ENCODE measurements around the gene NHSL1.

The NHSL1 gene

DNA sequence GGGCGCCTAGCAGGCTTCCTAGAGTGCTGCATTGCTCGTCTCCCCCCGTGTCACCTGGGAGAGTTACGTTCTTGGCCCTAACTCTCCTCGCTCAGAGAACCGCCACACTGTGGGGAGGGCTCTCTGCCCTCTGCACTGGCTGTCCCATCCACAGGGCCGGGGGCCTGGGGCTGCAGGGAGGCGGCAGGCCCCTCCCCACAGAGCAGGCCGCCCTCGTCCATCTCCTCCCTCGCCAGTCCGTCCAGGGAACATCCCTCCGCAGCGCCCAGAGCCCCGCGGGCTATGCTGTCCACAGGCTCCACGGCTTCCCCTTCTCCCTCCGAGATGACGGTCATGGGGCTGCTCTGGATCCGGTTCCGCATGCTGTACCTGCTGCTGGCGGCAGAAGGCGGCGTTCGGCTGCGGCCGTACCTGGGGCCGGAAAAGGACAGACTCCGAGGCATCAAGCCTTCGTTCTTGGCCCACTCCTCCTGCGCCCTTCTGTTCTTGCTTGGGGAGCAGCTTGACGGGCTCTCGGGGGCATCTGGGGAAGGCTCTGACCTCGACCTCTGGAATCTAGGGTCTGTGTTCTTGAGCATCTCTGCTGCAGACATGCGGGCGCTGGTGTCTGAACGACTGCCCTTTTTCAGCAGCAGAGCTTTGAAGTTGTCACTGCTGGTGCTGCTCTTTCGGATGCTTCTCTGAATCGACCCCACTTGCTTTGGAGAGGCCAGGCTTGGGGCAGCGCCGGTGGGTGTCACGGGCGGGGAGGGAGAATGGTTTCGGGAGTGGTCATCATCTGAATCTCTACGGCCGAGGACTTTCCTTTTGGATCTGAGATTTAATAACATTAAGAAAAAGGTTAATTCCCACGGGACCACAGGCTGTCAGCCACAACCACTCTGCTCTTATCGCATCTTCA, 75.0 kb downstream of the NHSL1 start:
- no peak for DNase-seq

DNA sequence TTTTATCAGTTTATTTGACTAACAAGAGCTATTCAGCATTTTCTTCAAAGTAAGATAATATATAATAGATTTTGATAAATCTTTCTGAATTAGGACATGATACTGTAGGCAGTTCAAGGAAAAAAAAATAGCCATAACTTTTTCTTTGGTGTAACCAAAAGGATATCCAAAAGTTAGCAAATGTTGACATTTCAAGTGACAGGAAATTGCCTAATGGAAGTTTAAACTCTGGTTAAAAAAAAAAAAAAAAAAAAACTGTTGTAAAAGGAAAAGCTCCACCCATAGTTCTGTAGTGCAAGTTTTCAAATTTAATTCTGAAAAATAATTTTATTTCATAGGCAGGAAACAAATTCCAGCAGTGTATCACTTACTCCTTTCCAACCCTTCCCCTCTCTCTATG, 76.4 kb downstream of the NHSL1 start:
- DNase-seq, result no peak

DNA sequence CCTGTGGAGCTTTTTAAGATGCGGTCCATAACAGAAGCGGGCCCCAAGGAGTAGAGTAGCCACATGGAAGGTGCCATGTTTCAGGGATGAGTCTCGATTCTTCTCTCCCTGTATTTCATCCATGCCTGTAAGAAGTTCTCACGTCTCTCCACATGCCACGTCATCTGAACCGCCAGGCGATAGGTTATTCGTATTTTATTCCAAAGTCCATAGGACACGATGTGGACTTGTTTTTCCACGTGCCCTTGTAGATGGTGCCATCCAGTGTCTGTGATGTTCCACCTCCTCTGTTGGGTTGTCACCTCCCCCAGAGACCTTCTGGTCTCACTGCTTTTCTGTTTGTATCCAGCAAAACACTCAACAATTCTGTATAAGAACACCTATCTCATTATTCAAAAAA, 77.7 kb downstream of the NHSL1 start:
- DNase-seq, result no peak

DNA sequence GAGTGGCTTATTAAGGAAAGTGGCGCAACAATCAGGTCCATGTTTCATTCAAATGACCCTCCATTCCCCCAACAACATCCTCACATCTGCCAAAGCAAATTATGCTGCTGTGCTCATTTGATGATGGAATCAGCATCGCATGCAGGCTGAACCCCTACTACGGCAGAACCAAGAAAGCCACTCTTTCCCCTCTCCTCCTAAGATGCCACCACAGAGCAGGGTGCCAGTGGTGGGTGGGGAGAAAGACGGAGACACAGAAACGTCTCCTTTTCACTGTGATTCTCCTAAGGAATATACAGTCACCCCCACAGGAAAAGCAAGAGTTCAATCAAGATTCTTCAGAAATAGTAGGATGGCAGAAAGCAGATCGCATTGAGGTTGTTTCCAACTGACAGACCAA, 78.2 kb downstream of the NHSL1 start:
- no peak for DNase-seq

DNA sequence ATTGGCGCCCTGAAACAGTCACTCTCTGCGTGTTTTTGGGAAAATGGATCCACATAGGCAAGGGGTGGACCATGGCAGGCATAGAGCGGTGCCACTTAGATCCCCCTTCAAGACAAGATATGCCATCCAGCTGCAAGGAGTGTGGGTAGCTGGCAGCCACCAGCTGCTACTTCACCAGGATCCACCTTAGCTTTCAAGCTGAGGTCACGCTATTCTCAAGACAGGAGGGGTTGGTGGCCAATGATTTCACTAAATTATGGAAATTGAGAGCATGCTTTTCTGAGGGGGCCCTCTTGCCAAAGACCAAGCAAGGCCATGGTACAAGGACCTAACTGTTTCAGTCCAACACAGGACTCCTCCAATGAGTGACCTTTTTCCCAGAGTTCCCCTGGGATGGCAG, 78.9 kb downstream of the NHSL1 start:
- no peak for DNase-seq

DNA sequence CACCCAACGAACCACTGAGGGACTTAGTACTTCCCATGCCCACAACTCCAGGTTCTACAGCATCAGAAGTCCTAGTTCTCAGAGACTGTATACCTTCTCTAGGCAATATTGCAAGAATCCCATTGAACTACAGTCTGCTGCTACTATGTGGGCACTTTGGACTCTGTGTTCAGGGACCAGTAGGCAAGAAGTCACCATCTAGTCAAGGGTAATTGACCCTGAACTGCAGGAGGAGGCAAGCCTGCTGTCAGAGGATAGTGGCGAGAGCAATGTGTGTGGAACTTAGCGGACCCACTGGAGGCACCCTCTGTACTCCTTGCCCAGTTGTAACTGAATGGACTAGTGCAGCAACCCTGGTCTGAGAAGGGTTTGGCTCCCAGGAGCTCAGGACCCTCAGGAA, 79.5 kb downstream of the NHSL1 start:
- DNase-seq, result no peak

DNA sequence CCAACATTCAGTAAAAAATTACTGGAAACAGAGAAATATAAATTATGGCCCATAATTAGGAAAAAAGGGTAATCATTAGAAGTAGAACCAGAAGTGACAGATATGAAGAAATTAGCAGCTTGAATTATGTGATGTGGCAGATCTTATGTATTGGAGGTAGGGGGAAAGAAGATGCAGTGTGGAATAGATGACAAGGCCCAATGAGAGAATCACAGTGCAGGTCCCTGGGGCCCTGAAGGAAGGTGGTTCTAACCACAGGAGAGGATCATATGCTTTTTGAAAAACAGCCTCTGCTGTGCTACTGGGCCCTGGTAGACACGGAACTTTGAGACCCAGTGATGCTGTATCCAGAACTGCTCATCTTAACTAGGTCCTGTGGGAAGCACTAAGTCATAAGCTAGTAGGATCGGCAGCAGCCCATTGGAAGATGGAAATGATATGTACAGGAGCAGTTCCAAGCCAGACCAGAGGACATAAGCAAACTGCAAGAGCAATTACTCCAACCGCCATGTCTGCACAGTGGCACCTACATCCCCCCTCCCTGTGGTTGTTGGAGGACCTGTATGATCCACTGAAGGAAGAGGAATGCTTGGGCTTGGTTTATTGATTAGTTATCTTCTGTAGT, 81.1 kb downstream of the NHSL1 start:
- no peak for DNase-seq

DNA sequence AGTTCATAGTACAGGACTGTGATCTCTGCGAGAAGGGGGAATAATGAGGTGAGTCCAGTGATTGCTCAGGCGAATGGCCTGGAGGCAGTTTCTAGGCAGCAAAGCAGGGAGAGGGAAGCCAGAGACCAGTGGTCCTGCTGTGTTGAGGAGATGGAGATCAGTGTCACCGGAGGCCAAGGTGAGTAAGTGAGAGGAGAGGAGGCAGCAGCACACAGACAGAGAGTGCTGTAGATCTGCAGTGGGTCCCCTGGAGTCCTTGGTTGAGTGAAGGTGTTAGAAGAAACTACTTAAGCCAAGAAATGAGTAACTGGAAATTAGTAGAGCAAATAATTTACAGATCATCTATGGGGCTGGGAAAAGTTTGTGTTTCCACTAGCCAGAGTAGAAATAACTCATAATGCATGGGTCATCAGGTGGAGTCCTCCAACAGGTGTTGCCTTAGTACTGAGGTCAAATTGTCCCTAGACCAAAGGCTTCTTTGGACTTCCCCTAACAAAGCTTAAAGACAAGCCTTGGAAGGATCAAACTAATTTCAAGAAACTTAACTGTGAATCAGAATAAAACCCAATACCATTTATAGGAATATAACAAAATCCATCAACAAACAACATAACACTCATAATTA, 81.7 kb downstream of the NHSL1 start:
- DNase-seq, result no peak

DNA sequence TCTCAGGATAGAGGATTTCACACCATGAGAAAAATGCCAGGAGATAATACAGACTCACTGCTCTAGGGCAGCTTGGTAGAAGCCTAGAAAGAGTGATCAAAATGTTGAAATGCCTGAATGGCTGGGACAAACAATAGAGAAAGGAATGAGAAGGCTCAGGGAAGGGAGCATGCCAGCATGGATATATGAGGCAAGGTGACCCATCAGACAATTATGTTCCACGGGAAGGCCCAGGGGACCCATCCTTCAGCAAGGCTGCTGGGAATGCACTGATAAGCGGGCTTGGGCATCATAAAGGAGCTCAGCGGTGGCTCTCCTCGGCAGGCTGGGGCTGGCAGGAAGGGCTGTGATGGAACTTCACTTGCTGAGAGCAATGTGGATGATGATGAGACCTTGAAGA, 83.1 kb downstream of the NHSL1 start:
- no peak for DNase-seq

DNA sequence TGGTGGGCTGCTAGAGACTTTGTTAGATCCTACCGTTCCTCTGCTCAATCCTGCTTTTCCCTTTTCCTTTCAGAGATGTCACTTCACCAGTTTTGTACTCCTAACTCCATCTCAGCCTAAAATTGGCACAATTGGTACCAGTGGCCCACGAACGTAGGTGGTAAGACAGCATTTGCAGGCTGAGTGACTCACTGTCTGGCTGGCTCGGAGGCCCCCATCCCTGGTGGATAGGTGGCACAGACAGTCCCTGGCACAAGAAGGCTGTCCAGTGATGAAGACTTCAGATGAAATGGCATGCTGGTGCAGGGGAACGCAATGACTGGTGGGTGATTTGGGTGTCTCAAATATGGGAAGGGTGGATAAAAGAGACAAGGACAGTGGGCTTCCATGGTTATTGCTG, 84.2 kb downstream of the NHSL1 start:
- no peak for DNase-seq

DNA sequence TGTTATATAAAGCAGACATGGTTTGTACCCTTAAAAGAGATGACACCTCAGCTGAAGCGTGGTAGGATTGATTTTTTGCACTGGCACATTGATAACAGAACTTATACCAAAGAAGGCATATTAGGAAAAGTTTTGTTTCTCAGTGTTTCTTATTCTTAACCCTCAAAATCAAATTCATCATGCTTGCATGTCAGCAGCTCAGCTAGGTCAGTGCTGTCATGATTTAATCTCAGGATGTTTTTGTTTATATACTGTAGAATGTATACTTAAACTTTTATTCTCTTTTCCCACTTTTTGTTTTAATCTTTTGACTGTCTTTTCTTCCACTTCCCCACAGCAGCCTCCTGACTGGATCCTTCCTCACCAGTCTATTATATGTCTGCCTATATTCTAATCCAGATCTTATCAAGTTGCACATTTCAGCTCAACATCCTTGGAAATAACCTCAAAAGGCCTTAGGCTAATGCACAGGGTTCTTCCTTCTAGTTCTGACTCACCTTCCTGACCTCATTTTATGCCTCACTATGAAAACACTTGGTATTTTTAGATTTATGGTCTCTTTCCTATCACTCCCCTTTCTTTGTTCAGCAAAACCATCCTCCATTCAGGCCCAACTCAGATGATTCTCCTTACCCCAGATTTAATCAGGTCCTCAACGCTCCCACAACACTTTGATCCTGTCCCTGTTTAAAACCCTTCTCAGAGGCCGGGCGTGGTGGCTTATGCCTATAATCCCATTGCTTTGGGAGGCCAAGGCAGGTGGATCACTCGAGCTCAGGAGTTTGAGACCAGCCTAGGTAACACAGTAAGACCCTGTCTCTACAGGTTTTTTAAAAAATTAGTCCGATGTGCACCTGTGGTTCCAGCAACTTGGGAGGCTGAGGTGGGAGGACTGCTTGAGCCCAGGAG, 88.1 kb downstream of the NHSL1 start:
- DNase-seq, result no peak

DNA sequence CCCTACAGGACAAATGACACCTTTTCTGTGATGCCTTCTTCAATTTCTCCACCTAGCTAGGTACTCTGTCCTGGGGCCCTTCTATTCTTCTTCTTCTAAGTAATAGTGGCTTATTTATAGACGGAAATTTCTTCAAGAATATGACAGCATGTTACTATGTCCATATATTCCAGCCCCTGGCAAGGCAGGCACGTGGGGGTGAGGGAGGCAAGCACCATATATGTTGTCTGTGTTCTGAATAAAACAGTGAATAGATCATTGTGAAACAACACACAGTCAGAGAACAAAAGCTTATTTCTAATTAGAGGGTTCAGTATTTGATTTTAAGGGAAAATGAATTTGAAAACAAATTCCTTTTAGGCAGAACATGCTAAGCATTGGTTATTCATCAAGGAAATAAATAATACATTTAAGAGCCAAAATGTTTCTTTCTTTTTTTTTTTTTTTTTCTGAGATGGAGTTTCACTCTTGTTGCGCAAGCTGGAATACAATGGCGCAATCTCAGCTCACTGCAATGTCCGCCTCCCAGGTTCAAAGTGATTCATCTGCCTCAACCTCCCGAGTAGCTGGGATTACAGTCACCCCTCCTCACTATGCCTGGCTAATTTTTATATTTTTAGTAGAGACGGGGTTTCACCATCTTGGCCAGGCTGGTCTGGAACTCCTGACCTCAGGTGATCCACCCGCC, 89.1 kb downstream of the NHSL1 start:
- DNase-seq, result no peak

DNA sequence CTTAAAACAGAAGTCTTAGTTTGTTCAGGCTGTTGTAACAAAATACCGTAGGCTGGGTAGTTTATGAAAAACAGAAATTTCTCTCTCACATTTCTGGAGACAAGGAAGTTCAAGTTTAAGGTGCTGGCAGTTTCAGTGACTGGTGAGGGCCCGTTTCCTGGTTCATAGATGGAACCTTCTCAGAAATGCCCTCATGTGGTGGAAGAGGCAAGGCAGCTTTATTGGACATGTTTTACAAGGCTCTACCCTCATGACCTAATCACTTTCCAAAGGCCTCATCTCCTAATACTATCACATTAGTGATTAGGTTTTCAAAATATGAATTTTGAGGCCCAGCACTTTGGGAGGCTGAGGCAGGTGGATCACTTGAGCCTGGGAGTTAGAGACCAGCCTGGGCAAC, 92.9 kb downstream of the NHSL1 start:
- DNase-seq, result no peak

DNA sequence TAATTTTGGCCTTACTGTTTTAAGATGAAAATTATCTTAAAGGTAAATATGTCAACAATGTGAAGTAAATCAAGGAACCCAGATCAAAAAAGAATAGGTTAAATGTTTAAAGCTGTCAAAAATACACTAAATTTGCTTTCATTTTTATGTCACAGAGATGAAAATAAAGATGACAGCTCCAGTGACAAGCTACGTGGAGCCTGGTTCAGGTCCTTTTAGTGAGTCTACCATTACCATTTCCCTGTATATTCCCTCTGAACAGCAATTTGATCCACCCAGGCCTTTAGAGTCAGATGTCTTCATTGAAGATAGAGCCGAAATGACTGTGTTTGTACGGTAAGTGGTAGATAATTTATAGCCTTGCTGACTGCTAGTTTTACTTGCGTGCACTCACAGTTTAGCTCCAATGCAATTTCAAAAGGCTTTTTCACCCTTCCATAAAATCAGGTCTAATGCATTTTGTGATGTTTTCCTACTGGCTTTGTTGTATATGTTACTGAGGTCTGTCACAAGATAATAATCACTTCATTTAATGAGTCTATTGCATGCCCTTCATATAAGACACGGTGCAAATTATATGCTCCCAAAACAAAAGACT, 93.4 kb downstream of the NHSL1 start:
- DNase-seq, result no peak

DNA sequence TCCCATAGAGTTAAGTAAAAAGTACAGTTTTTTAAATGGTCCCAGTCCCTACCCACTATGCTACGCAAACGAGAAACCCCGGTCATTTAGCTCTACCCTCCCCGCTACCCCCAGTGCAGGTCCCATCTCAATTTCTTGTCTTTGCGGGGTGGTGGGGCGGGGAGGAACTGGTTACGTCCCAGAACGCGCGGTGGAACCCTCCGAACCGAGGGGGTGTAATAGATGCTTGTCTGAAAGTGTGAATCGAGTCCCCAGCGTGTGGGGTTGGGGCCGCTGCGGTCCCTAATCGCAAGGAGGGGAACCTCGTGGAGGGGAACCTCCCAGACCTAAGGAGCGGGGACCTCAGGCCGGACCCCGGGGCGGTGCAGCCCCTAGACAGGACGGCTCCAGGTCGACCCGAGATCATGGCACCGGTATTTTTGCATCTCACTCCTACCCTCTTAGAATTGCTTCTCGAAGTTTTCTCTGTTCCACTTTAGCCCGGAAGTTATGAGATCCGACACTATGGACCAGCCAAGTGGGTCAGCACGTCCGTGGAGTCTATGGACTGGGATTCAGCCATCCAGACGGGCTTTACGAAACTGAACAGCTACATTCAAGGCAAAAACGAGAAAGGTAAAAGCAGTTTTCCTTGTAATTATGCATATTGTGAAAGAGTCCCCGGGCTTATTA, 94.5 kb downstream of the NHSL1 start:
- DNase-seq, result no peak

DNA sequence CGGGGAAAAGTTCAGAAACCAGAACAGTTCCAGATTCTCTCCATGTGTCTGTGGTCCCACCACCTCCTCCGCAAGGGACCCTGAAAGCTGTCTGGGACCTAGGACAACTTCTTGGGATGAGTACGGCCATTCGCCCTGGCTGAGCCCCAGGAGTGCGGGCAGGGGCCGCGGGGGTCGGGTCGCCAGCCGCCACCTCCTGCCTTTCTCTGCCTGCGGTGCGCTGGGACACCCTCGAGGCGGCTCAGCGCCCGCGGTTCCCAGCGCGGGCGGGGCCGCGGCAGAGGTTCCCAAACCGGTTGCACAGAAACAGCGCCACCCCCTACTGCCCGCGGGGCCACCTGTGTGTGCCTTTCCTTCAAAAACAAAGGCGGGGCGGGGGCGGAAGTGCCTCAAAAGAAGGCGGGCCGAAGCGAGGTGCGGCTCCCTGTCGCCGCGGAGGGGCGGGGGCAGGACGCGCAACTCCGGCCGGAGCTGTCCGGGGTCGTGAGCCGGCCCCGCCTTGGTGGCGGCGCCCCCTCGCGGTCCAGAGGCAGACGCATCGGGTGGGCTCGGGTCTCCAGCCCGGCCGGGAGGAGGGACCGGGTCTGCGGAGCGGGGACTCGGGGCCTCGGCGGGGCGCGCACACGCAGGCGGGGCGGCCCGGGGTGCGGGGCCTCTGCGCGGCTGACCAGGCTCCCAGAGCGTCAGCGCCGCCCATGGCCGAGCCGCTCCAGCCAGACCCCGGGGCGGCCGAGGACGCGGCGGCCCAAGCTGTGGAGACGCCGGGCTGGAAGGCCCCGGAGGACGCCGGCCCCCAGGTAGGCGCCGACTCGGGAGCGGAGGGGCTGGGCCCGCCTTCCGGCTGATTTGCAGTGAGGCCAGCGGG, 95.3 kb downstream of the NHSL1 start, which contains the start of gene HEBP2:
TSS of gene HEBP2 (plus strand) at position 423 of the 865 bp plus-strand sequence. CDS start at position 696, 273 bp downstream.
- DNase-seq, result peak; percentile 46

DNA sequence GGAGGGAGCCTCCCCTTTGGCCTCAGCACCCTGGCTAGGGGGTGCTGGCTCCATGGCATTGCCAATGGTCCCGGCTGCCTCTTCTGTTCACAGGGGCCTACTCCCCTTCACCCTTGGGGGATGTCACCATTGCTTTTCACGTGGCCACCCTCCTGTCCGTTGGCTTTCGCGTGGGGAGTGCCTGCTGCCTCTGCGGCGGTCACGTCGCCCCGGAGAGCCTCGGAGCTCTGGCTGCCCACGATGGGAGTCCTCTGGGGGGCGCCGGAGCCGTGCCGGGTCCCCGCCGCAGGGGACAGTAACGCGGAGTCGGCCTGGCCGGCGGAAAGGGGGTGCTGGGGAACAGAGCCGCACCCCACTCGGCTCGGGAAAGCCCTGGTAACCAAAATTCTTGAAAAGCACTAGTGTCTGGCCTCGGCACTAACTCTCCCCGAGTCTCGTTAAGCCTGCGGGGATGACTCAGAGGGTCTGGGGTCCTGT, 95.9 kb downstream of the NHSL1 start:
- no peak for DNase-seq

DNA sequence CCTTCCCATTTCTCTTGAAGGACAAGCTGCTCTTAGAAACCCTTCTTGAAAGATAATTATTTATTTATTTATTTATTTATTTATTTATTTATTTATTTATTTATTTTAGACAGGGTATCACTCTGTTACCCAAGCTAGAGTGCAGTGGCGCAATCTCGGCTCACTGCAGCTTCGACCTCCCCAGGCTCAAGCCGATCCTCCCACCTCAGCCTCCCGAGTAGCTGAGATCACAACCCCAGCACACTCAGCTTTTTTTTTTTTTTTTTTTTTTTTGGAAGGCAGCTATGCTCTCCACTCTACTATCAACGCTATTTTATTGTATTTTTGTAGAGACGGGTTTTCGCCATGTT, 96.5 kb downstream of the NHSL1 start:
- no peak for DNase-seq

DNA sequence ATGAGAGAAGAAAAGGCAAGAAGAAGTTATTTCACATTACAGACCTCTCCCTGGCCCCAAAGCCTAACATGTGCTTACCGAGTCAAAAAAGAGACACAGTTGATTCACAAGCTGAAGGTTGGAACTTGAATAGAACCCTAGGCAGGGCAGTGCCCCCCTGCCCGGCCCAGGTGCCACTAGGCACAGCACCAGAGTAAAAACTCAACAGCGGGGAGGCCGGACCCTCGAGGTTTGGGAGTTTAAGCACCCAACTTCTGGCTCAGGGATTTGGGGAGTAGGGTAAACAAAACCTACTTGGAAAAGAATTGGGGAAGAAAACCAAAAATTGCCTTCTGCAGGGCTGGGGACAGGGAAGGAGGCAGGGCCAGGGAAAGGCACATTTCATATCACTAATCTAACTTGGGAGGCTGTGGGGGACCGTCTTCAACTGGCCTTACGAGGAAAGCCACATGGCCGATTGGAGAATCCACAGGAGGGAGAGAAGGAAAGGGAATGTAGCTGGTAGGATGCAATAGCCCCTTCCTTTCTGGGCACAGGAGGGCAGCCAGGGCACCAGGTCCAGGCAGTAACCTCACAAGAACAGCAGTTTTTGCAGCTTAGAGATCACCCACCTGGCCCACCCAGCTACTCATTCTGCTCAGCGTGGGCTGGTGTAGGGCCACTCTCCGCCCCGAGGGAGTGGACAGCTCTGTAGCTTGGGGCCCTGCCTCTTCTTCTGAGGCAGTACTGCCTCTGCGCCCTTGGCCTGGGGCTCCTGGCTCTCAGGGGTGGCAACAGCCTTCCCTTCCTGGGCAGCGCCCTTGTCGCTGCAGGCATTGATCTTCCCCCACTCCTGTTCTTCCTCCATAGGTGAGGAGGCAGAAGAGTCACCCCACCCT, 97.1 kb downstream of the NHSL1 start:
- no peak for DNase-seq
